Thoracic aorta (tissue), 2 donors: ENCODE results near the gene UBQLN4. TPM values are rescaled to one million over a fixed set of nuclear protein-coding genes. Genes with fewer than 3 reads are reported as not detected.

Experiments used
- ATAC-seq: fragments of 150-250 bp; one replicate; pipeline ENCODE4 v1.8.0; 2017; ENCODE audit warnings: low read depth; ENCODE audit not compliant: insufficient number of reproducible peaks, low FRiP score
- DNase-seq: peaks from one replicate; pipeline ENCODE4 v3.0.0-alpha.2; 2020; ENCODE audit warnings: low spot score
- H3K27ac ChIP-seq, 2 donors: fragments of 200-600 bp; sonication (generic); 1 replicate in 1 of 2; 2 replicates in 1 of 2; pipeline ENCODE4 v1.5.1; 2016; ENCODE audit warnings: mild to moderate bottlenecking in 2 of 2, moderate library complexity in 2 of 2
- H3K27me3 ChIP-seq: fragments of 200-600 bp; sonication (generic); replicated peaks from 2 replicates; pipeline ENCODE4 v1.6.0; 2016; ENCODE audit warnings: mild to moderate bottlenecking; ENCODE audit not compliant: insufficient read depth
- H3K36me3 ChIP-seq: fragments of 200-600 bp; sonication (generic); one replicate; pipeline ENCODE4 v1.5.1; 2016
- H3K4me1 ChIP-seq, 2 donors: fragments of 200-600 bp; sonication (generic); 1 replicate in 1 of 2; 2 replicates in 1 of 2; pipeline versions ENCODE4 v1.5.1 to v1.6.0; 2016; ENCODE audit warnings: low read depth in 2 of 2, mild to moderate bottlenecking in 1 of 2; ENCODE audit not compliant: control insufficient read depth in 1 of 2
- H3K4me3 ChIP-seq: fragments of 200-600 bp; sonication (generic); 2 replicates; pipeline ENCODE4 v1.5.1; 2016; ENCODE audit warnings: mild to moderate bottlenecking
- H3K9me3 ChIP-seq: fragments of 200-600 bp; sonication (generic); 2 replicates; pipeline ENCODE4 v1.5.1; 2016
- CTCF ChIP-seq: fragments of 200-600 bp; sonication (generic); IDR thresholded peaks from one replicate; pipeline ENCODE4 v1.5.1; 2019; ENCODE audit warnings: antibody characterized with exemption
- total RNA-seq, 2 donors: library from RNA; depleted of rRNA; stranded (reverse); fragments of >200 nt; gene quantifications; one replicate each; pipeline versions ENCODE4 v1.1.0 to v1.2.3, GENCODE V29; 2016

UBQLN4 gene
- total RNA-seq, 2 donors from 2014 or later = 21.7 to 36.7 TPM

- Histone ChIP-seq H3K4me1 (no peaks in the 10 kb centered on the region), H3K27ac (no peak overlapping the region), H3K4me3 (no peak overlapping the region), H3K9me3 (no peaks in the 10 kb centered on the region), H3K36me3 (no peaks in the 10 kb centered on the region), H3K27me3 (no peaks in the 10 kb centered on the region)
- no peak for TF ChIP-seq CTCF
- no peak for ATAC-seq
- no peak for DNase-seq
These were observed 13.7 kb upstream of the UBQLN4 start for GRCh38 chr1:156067262-156067661.

- Histone ChIP-seq H3K27ac (no peak overlapping the region), H3K4me1 (no peaks in the 10 kb centered on the region), H3K4me3 (no peak overlapping the region), H3K27me3 (no peaks in the 10 kb centered on the region), H3K9me3 (no peaks in the 10 kb centered on the region), H3K36me3 (no peaks in the 10 kb centered on the region)
- TF ChIP-seq CTCF = no peak
- ATAC-seq (no peak), DNase-seq (no peak)
These were observed 12.3 kb upstream of the UBQLN4 start for GRCh38 chr1:156065871-156066270.

GRCh38 chr1:156065212-156065611 lies 11.6 kb upstream of the UBQLN4 start:
- Histone ChIP-seq H3K27ac (no peak overlapping the region), H3K9me3 (no peaks in the 10 kb centered on the region), H3K4me1 (no peaks in the 10 kb centered on the region), H3K27me3 (no peaks in the 10 kb centered on the region), H3K36me3 (no peaks in the 10 kb centered on the region), H3K4me3 (no peak overlapping the region)
- no peak for TF ChIP-seq CTCF
- ATAC-seq = no peak
- DNase-seq = no peak

GRCh38 chr1:156064615-156065014 lies 11.0 kb upstream of the UBQLN4 start:
- ATAC-seq (no peak), DNase-seq (no peak)

GRCh38 chr1:156063997-156064285 lies 10.3 kb upstream of the UBQLN4 start:
- Histone ChIP-seq H3K9me3 (no peaks in the 10 kb centered on the region), H3K36me3 (no peaks in the 10 kb centered on the region), H3K27me3 (no peaks in the 10 kb centered on the region), H3K4me1 (no peaks in the 10 kb centered on the region), H3K4me3 (no peak overlapping the region), H3K27ac (no peak overlapping the region)
- ATAC-seq (no peak), DNase-seq (no peak)
- TF ChIP-seq CTCF = no peak

More at GRCh38 chr1:156064615-156065014, 11.0 kb upstream of the UBQLN4 start:
- Histone ChIP-seq H3K4me3 (no peak overlapping the region), H3K27me3 (no peaks in the 10 kb centered on the region), H3K9me3 (no peaks in the 10 kb centered on the region), H3K27ac (no peak overlapping the region), H3K4me1 (no peaks in the 10 kb centered on the region), H3K36me3 (no peaks in the 10 kb centered on the region)
- TF ChIP-seq CTCF = no peak
